Hepatocyte (in vitro differentiated cells): Measurements from ENCODE around the gene SGO2.

Experiments used
- EZH2 ChIP-seq: fragments of 200-600 bp; sonication (generic); IDR thresholded peaks from 2 replicates; pipeline ENCODE4 v1.6.1; 2016; ENCODE audit warnings: antibody characterized with exemption, mild to moderate bottlenecking, borderline replicate concordance
- EZH2phosphoT487 ChIP-seq: fragments of 200-600 bp; sonication (generic); IDR thresholded peaks from one replicate; pipeline ENCODE4 v1.6.1; 2018; ENCODE audit warnings: antibody characterized with exemption, mild to moderate bottlenecking, low read depth, moderate library complexity; ENCODE audit not compliant: unreplicated experiment, severe bottlenecking
- TF ChIP-seq, protein P1 (sequence below): fragments of 200-600 bp; sonication (generic); IDR thresholded peaks from 2 replicates; pipeline ENCODE4 v1.5.1; 2016; ENCODE audit warnings: antibody characterized with exemption, mild to moderate bottlenecking; ENCODE audit not compliant: poor library complexity

DNA sequence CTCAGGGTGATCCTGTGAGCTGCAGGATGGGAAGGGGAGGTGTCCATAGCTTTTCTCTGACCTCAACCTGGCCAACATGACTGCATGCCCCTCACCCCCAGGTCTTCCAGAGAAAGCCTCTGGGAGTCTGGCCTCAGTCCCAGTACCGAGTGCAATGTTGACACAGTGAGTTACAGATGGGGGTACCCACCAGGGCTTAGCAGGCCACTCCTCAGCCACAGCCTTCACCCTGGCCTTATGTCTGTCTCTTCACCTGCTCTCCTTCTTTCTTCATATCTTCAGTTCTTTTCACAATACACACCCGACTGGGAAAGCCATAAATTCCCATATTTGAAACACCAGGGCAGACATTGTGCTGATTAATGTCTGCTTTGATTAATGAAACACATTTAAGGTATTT lies 93.3 kb downstream of the SGO2 start:
- TF ChIP-seq, protein P1, sequence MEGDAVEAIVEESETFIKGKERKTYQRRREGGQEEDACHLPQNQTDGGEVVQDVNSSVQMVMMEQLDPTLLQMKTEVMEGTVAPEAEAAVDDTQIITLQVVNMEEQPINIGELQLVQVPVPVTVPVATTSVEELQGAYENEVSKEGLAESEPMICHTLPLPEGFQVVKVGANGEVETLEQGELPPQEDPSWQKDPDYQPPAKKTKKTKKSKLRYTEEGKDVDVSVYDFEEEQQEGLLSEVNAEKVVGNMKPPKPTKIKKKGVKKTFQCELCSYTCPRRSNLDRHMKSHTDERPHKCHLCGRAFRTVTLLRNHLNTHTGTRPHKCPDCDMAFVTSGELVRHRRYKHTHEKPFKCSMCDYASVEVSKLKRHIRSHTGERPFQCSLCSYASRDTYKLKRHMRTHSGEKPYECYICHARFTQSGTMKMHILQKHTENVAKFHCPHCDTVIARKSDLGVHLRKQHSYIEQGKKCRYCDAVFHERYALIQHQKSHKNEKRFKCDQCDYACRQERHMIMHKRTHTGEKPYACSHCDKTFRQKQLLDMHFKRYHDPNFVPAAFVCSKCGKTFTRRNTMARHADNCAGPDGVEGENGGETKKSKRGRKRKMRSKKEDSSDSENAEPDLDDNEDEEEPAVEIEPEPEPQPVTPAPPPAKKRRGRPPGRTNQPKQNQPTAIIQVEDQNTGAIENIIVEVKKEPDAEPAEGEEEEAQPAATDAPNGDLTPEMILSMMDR, result no peak
- TF ChIP-seq EZH2phosphoT487, result no peak
- TF ChIP-seq EZH2, result no peak
